GM19351 (cell line): ENCODE results near the gene PLVAP.

Experiments
- ATAC-seq: cut with Tn5 transposase; IDR thresholded peaks from one replicate; pipeline ENCODE4 v1.9.1; 2021; ENCODE audit warnings: mild to moderate bottlenecking, moderate library complexity; ENCODE audit not compliant: unreplicated experiment

The PLVAP gene, protein sequence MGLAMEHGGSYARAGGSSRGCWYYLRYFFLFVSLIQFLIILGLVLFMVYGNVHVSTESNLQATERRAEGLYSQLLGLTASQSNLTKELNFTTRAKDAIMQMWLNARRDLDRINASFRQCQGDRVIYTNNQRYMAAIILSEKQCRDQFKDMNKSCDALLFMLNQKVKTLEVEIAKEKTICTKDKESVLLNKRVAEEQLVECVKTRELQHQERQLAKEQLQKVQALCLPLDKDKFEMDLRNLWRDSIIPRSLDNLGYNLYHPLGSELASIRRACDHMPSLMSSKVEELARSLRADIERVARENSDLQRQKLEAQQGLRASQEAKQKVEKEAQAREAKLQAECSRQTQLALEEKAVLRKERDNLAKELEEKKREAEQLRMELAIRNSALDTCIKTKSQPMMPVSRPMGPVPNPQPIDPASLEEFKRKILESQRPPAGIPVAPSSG

DNA sequence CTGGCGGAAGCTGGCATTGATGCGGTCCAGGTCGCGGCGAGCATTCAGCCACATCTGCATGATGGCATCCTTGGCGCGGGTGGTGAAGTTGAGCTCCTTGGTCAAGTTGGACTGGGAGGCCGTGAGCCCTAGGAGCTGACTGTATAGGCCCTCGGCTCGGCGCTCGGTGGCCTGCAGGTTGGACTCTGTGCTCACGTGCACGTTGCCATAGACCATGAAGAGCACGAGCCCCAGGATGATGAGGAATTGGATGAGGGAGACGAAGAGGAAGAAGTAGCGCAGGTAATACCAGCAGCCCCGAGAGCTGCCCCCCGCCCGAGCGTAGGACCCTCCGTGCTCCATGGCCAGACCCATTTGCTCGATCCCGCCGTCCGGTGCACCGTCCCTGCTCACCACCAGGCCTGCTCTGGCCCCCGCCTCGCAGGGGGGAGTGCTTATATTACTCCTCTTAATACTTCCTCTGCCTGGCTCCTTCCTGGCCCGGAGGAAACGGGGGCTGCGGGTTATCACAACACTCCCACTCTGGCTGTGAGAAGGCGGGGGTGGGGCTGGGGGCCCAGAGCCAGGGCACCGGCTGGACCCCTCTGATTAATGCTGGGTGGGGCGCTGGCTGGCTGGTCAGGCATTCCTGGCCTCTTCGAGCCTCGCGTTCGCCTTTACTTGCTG, at the start of gene PLVAP:
TSS of gene PLVAP (minus strand) at position 408 of the 666 bp plus-strand sequence. CDS start at position 354, 54 bp downstream.
- no peak for ATAC-seq

DNA sequence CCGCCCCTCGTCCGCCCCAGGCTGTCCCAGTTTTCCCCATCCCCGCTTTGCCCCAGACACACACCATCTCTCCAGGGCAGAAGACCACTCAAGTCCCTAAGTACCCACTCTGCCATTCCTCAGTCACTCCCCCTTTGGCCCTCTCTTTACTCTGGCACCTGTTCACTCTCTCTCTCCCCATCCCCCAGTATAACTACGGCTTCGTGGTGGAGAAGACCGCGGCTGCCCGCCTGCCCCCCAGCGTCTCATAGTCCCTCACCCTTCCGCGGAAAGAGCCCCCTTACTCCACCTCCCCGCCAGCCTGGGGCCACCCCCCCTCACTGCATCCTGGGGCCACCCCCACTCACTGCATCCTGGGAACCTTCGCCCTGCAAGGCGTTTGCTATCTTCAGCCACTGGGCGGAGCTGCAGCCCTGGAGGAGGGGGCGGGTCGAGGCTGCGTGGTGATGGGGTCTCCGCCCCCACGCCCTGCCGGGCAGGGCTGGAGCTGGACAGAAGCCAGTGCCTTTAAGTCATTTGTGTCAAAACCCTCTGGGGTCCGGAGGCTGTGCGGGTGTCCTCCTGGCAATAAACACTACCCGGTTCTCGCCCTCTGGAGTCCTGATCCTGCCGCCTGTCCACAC, 47.7 kb upstream of the PLVAP start:
- ATAC-seq, result no peak

DNA sequence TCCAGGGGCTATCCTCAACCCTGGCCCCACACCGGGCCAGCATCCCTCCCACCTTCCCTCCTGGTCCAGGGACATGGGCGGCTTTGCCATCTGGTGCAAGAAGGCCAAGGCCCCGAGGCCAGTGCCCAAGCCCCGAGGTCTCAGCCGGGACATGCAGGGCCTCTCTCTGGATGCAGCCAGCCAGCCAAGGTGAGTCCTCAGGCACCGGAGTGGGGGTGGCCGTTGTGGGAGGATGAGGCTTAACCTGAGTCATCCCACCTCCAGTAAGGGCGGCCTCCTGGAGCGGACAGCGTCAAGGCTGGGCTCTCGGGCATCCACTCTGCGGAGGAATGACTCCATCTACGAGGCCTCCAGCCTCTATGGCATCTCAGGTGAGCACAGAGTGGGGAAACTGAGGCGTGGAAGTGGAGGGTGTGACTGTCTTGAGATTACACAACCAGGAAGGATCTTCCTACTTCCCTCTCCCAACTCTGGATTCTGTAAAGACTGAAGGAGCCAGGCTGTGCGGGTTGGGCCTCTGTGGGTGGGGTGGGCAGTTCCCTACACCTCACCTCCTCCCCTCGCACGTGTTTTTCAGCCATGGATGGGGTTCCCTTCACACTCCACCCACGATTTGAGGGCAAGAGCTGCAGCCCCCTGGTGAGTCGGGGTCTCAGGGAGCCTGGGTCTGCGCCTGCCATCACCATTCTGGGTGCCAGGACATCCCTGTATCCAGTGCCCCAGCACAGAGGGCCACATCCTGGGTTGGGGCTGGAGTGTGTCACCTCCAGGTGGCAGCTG, 46.5 kb upstream of the PLVAP start:
- ATAC-seq, result no peak

DNA sequence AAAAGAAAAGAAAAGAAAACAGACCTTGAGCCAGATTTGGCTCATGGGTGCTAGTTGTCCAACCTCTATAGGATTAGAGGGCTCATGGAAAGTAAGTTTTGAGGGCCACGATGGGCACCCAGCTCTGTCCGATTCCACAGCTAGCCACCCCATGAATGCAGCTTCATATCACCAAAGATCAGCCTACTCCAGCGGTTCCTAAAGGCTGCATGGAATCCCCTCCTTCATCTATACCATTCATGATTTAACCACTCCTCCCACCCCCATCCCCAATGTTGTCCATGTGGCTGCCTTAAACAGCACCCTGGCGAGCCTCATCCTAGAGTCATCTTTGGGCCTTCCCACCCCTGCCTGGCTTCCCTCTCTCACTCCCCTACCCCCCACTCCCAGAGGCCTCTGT, 44.8 kb upstream of the PLVAP start:
- no peak for ATAC-seq

DNA sequence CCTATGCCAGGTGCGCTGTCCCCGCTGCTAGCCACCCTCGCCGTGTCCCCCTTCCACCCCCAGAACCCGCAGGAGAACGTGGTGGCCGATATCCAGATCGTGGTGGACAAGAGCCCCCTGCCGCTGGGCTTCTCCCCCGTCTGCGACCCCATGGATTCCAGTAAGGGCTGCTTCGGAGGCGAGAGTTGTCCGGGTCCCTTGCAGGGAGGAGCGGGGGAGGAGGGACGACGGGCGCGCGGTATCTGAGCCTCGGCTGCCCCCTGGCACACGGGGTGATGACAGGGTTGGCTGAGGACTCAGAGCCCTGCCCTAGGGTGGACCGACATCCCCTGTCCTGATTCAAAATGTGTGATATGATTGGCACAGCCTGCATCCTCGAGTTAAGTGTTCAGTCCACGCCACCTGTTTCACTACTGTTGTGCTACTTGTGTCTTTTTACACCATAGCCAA, 43.4 kb upstream of the PLVAP start:
- ATAC-seq, result no peak

DNA sequence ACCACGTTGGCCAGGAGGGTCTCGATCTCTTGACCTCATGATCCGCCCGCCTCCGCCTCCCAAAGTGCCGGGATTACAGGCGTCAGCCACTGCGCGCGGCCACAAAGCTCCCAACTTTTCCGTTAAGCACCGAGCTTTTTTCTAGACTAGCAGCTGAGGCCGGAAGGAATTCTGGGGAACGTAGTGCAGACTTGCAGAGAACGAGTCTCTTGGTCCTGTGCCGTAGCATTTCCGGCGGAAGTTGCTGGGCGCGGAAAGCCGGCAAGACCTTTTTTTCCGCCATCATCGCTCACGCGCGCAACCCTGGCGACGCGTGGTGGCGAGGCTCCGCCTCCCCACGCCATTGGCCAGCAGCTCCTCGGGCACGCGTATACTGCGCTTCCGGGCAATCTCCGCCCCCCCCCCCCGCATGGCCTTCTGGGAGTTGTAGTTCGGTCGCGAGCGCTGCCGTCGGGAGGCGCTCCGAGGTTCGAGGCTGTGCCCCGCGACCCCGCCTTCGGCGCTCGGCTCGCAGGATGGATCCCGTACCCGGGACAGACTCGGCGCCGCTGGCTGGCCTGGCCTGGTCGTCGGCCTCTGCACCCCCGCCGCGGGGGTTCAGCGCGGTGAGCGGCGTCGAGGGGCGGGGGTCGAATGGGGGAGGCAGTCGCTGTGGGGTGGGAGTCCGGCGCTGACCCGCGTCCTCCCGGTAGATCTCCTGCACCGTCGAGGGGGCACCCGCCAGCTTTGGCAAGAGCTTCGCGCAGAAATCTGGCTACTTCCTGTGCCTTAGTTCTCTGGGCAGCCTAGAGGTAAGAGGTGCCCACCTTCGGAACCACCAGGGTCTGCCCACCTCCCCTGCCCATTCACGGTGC, 42.7 kb upstream of the PLVAP start, which contains the start of gene MVB12A:
TSS of gene MVB12A (plus strand) at position 427 of the 854 bp plus-strand sequence. CDS start at position 516, 89 bp downstream.
- peak; percentile 92 for ATAC-seq

DNA sequence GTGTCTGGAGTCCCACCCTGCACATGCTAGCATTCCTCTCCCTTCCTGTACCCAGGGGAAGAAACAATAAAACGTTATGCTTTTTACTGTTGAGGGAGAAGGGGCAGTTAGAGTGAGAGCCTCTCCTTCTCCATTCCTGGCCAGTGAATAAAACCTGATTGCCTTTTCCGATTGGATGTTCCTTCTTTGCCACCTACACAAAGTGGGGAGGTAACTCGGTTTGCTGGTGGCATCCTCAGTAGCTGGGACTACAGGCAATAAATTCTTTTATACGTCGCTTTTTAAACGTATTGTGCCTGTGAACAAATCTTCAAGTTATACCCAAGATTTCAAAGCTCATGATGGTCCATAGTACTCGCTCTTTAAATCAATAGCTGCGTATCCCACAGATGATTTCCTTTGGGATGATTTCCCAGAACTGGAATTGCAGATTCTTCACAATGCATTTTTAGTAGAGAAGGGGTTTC, 42.0 kb upstream of the PLVAP start:
- ATAC-seq, result no peak

DNA sequence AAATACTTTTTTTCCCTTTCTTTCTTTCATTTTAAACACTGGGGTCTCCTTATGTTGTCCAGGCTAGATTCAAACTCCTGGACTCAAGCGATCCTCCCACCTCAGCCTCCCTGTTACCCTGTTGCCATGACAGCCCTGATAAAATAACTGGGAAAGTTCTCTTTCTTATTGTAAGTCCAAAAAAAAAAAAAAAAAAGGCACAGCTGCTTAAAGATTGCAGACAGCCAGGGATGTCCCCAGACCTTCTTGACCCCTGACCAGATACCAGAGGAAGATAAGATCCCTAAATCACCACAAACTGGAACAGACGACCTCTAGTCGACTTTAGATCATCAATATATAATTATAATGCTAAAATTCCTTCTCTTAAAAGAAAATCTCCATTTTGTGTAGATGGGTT, 41.6 kb upstream of the PLVAP start:
- ATAC-seq, result no peak

DNA sequence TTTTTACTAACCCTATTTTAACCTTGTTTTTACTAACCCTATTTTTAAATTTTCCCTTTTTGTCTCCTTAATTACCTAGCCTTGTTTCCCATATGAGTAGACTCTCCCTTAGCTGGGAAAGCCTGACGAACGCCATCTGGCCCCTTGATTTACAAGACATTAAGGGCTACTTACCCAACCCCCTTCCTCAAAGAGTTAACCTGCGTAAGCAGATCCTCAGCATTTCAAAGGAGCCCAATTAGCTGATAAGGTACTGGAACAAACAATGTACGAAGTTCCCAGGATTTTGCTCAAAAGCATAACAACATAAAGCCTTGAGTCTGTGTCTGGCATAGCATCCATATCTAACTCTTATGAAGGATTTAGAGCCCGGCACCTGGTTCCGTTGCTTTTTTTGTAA, 38.0 kb upstream of the PLVAP start:
- ATAC-seq, result no peak

DNA sequence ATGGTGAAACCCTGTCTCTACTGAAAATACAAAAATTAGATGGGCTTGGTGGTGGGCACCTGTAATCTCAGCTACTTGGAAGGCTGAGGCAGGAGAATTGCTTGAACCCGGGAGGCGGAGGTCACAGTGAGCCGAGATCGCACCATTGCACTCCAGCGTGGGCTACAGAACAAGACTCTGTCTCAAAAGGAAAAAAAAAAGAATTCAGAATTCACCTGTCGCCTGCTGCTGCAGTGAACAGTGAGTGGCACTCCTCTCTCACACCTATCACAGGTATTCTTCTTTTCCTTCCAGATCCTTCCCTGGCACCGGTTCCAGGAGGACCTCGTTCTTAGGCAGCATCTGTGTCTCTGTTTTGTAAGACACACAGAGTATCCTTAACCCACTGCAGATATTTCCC, 37.0 kb upstream of the PLVAP start:
- ATAC-seq, result no peak

DNA sequence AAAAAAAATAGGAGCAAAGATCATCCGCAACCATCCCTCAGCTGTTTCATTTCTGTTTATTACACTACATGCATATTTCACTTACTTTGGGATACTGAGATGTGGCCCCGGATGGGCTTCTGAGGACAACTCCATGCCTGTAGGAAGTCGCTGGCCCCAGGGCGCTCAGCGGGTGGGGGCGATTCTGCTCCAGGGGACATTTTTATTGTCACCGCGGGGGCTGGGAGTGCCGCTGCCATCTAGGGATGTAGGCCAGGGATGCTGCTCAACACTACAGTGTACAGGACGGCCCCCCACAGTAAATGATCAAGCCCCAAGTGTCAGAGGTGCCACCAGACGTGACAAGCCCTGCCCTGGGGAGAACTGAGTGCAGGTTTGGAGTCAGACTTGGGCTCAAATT, 34.7 kb upstream of the PLVAP start:
- ATAC-seq, result no peak

DNA sequence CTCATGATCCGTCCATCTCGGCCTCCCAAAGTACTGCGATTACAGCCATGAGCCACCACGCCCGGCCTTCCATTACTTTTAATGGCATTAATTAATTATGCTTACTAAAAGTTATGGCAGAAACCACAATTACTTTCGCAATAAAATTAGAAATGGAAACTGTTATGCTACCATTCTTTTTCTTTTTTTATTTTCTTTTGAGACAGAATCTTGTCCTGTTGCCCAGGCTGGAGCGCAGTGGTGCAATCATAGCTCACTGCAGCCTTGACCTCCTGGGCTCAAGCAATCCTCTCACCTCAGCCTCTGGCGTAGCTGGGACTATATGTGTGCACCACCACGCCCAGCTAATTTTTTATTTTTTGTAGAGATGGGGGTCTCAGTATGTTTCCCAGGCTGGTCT, 32.8 kb upstream of the PLVAP start:
- no peak for ATAC-seq

DNA sequence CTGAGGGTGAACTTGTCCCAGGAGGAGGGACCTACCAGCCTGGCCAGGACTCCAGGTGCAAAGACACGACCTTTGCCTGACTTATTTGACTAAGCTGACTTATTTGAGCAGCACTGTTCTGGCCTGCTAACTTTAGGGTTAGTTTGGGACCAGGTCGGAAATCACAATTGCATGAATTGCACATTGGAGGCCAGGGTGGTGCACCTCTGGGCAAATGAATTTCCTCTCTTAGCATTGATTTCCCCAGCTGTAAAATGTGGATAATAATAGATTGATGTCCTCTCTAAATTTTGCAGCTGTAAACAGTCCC, 29.7 kb upstream of the PLVAP start:
- ATAC-seq, result no peak

DNA sequence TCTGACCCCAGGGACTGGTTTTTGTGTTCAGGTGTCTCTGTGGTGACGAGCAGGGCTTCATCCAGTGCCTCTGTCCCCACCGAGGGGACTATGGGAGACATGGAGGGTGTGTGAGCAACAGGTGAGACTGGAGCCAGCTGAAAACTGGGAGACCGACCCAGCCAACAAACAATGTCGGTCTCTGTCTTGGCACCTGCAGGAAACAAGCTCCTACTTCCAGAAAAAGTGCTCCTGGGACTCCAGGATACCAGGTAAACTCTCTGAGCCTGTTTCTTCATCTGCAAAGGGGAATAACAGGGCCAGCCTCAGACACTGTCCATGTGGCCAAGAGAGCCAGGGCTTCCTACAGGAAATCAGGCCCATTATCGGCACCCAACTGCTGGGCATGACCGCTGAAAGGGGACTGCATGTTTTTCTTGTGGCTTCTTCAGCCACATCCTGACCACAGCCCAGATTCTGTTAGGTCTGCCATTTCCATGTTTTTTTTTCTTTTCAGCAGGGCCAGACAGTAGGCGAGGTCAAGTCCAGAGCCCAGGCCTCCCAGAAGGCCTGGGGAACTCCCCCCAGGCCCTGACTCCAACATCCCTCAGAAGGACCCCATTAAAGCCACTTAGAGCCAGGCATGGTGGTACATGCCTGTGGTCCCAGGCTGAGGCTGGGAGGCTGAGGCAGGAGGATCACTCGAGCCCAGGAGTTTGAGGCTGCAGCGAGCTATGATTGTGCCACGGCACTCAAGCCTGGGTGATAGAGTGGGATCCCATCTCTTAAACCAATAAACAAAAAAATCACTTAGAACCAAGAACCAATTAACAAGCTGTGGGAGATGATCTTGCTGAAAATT, 29.1 kb upstream of the PLVAP start:
- no peak for ATAC-seq

DNA sequence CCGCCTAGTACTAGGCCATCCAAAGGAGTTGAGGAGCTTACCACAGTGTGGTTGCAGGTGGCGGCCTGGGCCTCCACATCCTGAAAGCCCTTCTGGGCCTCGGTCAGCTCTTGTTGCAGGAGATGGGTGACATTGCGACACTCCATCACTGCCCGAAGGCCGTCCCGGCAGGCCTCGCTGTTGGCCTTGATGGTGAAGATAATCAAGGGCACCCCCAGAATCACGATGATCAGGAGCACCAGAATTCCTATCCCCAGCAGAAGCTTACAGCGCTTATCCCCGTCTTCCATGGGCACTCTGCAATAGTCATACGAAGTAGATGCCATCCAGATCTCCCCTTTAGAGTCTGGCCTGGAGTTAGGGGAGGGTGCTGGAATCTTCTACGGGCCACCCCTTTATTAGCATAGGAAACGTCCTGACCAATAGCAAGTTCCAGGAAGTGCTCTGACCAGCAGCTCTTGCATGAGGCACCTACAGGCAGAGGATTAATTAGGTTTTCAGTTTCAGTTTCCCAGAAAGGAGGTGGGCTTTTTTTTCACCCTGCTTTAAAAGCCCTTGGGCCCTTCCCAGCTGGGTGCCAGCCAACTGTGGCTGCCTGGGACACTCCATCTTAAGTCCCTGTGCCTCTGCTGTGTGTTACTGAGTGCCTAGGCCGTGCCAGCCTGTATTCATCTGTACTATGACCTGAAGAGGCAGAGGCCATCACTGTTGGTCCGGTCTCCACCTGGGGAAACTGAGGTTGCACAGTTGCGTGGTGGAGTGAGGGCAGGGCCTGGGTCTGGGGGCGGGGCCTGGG, 28.3 kb upstream of the PLVAP start, which contains the start of gene BST2:
TSS of gene BST2 (minus strand) at position 381 of the 796 bp plus-strand sequence. CDS start at position 326, 55 bp downstream.
- no peak for ATAC-seq

DNA sequence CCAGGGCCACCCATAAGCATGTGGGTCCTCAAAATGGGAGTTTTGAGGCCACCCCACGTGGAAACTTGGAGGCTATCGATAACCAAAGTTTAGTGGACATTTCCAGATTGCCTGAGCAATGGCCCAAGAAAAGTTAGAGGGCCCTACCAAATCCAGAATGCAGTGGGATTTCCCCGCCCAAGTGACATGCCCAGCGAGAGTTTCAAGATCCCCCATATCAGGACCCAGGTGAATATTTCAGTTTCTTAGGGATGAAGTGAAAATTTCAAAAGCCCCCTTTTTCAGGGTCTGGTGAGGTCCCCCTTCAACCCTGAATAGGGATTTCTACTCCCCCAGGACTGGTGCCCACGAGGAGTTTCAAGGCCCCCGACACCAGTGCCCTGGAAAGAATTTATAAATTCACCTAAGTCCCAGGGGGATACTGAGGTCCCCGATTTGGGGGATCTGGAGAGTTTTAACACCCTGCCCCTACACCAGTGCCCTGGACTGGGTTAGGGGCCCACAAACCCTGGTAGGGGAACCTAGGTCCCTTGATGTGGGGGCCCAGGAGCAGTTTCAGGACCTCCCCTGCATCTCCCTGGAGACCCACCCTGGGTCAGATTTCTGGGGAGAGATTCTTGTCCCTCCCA, 27.6 kb upstream of the PLVAP start:
- no peak for ATAC-seq

DNA sequence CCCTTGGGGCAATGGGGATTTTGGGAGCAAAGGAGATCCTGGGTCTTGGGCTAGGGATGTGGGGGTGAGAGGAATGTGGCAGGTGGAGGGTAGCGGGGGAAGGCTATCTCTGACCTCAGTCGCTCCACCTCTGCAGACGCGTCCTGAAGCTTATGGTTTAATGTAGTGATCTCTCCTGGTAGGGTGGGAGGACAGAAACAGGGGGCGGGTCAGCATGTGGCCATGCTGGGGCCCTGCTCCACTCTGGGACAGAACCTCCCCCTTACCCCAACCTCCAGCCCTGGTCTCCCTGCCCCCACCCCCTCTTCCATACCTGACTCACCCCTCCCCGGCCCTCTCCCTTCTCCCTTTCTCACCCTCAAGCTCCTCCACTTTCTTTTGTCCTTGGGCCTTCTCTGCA, 26.9 kb upstream of the PLVAP start:
- no peak for ATAC-seq
